ENCODE data around the gene GRAP2. TPM values are rescaled to one million over a fixed set of nuclear protein-coding genes. Genes with fewer than 3 reads are reported as not detected.

The GRAP2 gene
- polyA plus RNA-seq, 1 of the 3 experiments (the other 2 are of a cell fraction): 0.13 TPM

GRCh38 chr22:39917197-39917643 is 16.3 kb downstream of the GRAP2 start:
- Histone ChIP-seq H3K9me2 (no peaks in the 10 kb centered on the region), H3K27me3 (ENCODE audit: insufficient read depth) (no peaks in the 10 kb centered on the region), H3K79me2 (ENCODE audit: insufficient read depth) (no peaks in the 10 kb centered on the region), H4K20me1 (ENCODE audit: insufficient read depth) (no peaks in the 10 kb centered on the region), H3F3A (replicated peaks; ENCODE audit: insufficient read depth) (no peaks in the 10 kb centered on the region), H3K36me3 (replicated peaks in 1 of 2; ENCODE audit: control insufficient read depth in 1 of 2, insufficient read depth in 2 of 2, low read length in 1 of 2) (no peaks in the 10 kb centered on the region), H2AFZ (ENCODE audit: low read depth) (no peak overlapping the region), H3K9me3 (no peaks in the 10 kb centered on the region), H3K4me2 (no peak overlapping the region), H3K27ac (ENCODE audit: low read depth in 2 of 2, low read length in 1 of 2) (no peak overlapping the region), H3K4me3 (ENCODE audit: low read depth in 2 of 2, low read length in 1 of 2) (no peak overlapping the region), H3K4me1 (ENCODE audit: control insufficient read depth in 1 of 2, insufficient read depth in 2 of 2, low read depth in 1 of 2, low read length in 1 of 2) (peaks cover 0 to 4% of the 10 kb centered on the region in 2 experiments; a peak in 1 of 4 replicates), H3K9ac (no peak overlapping the region)
- ChIA-PET POLR2A (no interaction called here), CTCF (no interaction called here)
- WGBS (ENCODE audit: low lambda C conversion rate): 44% methylated on average over 4 of the region's 5 CpGs
- no peak for TF ChIP-seq ELF1 (IDR thresholded peaks at IDR 0.05)
- TF ChIP-seq TAF1 (IDR thresholded peaks at IDR 0.05; ENCODE audit: borderline replicate concordance, low read depth, low read length): no peak
- TF ChIP-seq ZBTB33 (IDR thresholded peaks at IDR 0.05; ENCODE audit: borderline replicate concordance, low read depth): no peak
- no peak for TF ChIP-seq USF2 (IDR thresholded peaks at IDR 0.05; ENCODE audit: borderline replicate concordance, low read depth, low read length)
- DNase-seq: no peak

GRCh38 chr22:39917776-39918495 is 17.1 kb downstream of the GRAP2 start:
- peaks cover 0 to 4% of the 10 kb centered on the region in 2 experiments; a peak in 1 of 4 replicates for H3K4me1 ChIP-seq (ENCODE audit: control insufficient read depth in 1 of 2, insufficient read depth in 2 of 2, low read depth in 1 of 2, low read length in 1 of 2)
- H3K9ac ChIP-seq: no peak overlapping the region
- no peak overlapping the region for H3K4me2 ChIP-seq
- H3K27ac ChIP-seq (ENCODE audit: low read depth in 2 of 2, low read length in 1 of 2): no peak overlapping the region
- DNase-seq: peak; percentile 14
- no peaks in the 10 kb centered on the region for H3K79me2 ChIP-seq (ENCODE audit: insufficient read depth)
- H3K9me2 ChIP-seq: no peaks in the 10 kb centered on the region
- H4K20me1 ChIP-seq (ENCODE audit: insufficient read depth): no peaks in the 10 kb centered on the region
- ChIA-PET POLR2A (no interaction called here), CTCF (interaction anchor here (0.8 kb wide), 1 partner anchor 106 kb away, joined by 3 read pairs; no protein-coding TSS in a partner anchor)
- H3K9me3 ChIP-seq: no peaks in the 10 kb centered on the region
- H3F3A ChIP-seq (replicated peaks; ENCODE audit: insufficient read depth): no peaks in the 10 kb centered on the region
- no peak for TF ChIP-seq FOXJ3 (CRISPR knock-in tag; IDR thresholded peaks at IDR 0.05)
- H3K27me3 ChIP-seq (ENCODE audit: insufficient read depth): no peaks in the 10 kb centered on the region
- 29% methylated on average over 12 of the region's 12 CpGs for WGBS (ENCODE audit: low lambda C conversion rate)
- no peak overlapping the region for H3K4me3 ChIP-seq (ENCODE audit: low read depth in 2 of 2, low read length in 1 of 2)
- H3K36me3 ChIP-seq (replicated peaks in 1 of 2; ENCODE audit: control insufficient read depth in 1 of 2, insufficient read depth in 2 of 2, low read length in 1 of 2): no peaks in the 10 kb centered on the region
- no peak overlapping the region for H2AFZ ChIP-seq (ENCODE audit: low read depth)

GRCh38 chr22:39920134-39920743 is 19.4 kb downstream of the GRAP2 start:
- no peaks in the 10 kb centered on the region for H3F3A ChIP-seq (replicated peaks; ENCODE audit: insufficient read depth)
- POLR2A ChIA-PET: no interaction called here
- no peak for DNase-seq
- no peak overlapping the region for H3K27ac ChIP-seq (ENCODE audit: low read depth in 2 of 2, low read length in 1 of 2)
- H3K4me2 ChIP-seq: no peak overlapping the region
- H2AFZ ChIP-seq (ENCODE audit: low read depth): no peak overlapping the region
- no peaks in the 10 kb centered on the region for H3K9me2 ChIP-seq
- H3K36me3 ChIP-seq (replicated peaks in 1 of 2; ENCODE audit: control insufficient read depth in 1 of 2, insufficient read depth in 2 of 2, low read length in 1 of 2): no peaks in the 10 kb centered on the region
- no peak overlapping the region for H3K4me3 ChIP-seq (ENCODE audit: low read depth in 2 of 2, low read length in 1 of 2)
- no peaks in the 10 kb centered on the region for H3K9me3 ChIP-seq
- H3K79me2 ChIP-seq (ENCODE audit: insufficient read depth): no peaks in the 10 kb centered on the region
- peaks cover 0 to 4% of the 10 kb centered on the region in 2 experiments; a peak in 1 of 4 replicates for H3K4me1 ChIP-seq (ENCODE audit: control insufficient read depth in 1 of 2, insufficient read depth in 2 of 2, low read depth in 1 of 2, low read length in 1 of 2)
- no peaks in the 10 kb centered on the region for H3K27me3 ChIP-seq (ENCODE audit: insufficient read depth)
- CTCF ChIA-PET: interaction anchor here (1.2 kb wide), 1 partner anchor 81 kb away, joined by 3 read pairs; no protein-coding TSS in a partner anchor
- H3K9ac ChIP-seq: no peak overlapping the region
- TF ChIP-seq ZBTB33 (IDR thresholded peaks at IDR 0.05; ENCODE audit: borderline replicate concordance, low read depth) (no peak), JUND (IDR thresholded peaks at IDR 0.05) (no peak), RCOR1 (IDR thresholded peaks at IDR 0.05; ENCODE audit: low read length) (no peak), IRF3 (IDR thresholded peaks at IDR 0.05; ENCODE audit: low read depth, low read length) (no peak), NFIC (IDR thresholded peaks at IDR 0.05; ENCODE audit: borderline replicate concordance) (no peak)
- H4K20me1 ChIP-seq (ENCODE audit: insufficient read depth): no peaks in the 10 kb centered on the region
- 74% methylated on average over 7 of the region's 8 CpGs for WGBS (ENCODE audit: low lambda C conversion rate)
